ENCODE results near the gene CEP170B. TPM values are rescaled to one million over a fixed set of nuclear protein-coding genes. Genes with fewer than 3 reads are reported as not detected.
"Not testable (repeated sequence)": the region's sequence is repeated elsewhere in the genome, so short reads cannot be mapped to it uniquely, and the experiment has no call there.

Gene CEP170B
- total and polyA plus RNA-seq, 2 donors (not counting 3 experiments of a cell fraction or from before 2014, with no cell fraction given) = 13.9 to 38.6 TPM

GRCh38 chr14:104836171-104836935 is 28.7 kb upstream of the CEP170B start:
- H3K4me2 ChIP-seq (ENCODE audit: insufficient read depth, low read length); H4K20me1 ChIP-seq (replicated peaks; ENCODE audit: control insufficient read depth, extremely low read depth, insufficient read depth, low read length); H2AFZ ChIP-seq (ENCODE audit: low read depth, low read length); H3K4me1 ChIP-seq (ENCODE audit: control insufficient read depth, extremely low read depth, insufficient read depth, low read length); H3K4me3 ChIP-seq (replicated peaks in 1 of 3; ENCODE audit: insufficient read depth in 1 of 3, low read depth in 1 of 3, low read length in 3 of 3); FAIRE-seq; H3K27me3 ChIP-seq (ENCODE audit: control insufficient read depth in 2 of 2, insufficient read depth in 2 of 2, low read length in 2 of 2); BruUV-seq (replicated peaks); dilution Hi-C loops (cut with MboI; ENCODE audit: extremely low pct_ligation_motif_present, low sequenced_read_pairs); intact Hi-C loops (cut with micrococcal nuclease); CTCF ChIA-PET; H3K36me3 ChIP-seq (ENCODE audit: control insufficient read depth in 2 of 2, extremely low read depth in 1 of 2, insufficient read depth in 2 of 2, low read length in 2 of 2); H3K9me1 ChIP-seq (replicated peaks; ENCODE audit: control insufficient read depth, extremely low read depth, insufficient read depth, low read length); H3K79me2 ChIP-seq (ENCODE audit: control insufficient read depth, insufficient read depth, low read length); H3K9ac ChIP-seq (replicated peaks; ENCODE audit: extremely low read depth, insufficient read depth, low read length); POLR2A ChIA-PET; DNase-seq (ENCODE audit: low read depth, low spot score); H3K9me3 ChIP-seq (replicated peaks; ENCODE audit: control insufficient read depth, insufficient read depth, low read length); H3K27ac ChIP-seq (ENCODE audit: insufficient read depth, low read depth, low read length): not testable (repeated sequence)

GRCh38 chr14:104841730-104842129 is 23.3 kb upstream of the CEP170B start:
- Histone ChIP-seq H3K27ac (ENCODE audit: insufficient read depth, low read depth, low read length) (no peak overlapping the region), H3K27me3 (ENCODE audit: control insufficient read depth in 2 of 2, insufficient read depth in 2 of 2, low read length in 2 of 2) (peaks cover 43 to 51% of the 10 kb centered on the region in 2 experiments), H3K9ac (replicated peaks; ENCODE audit: extremely low read depth, insufficient read depth, low read length) (no peak overlapping the region), H3K79me2 (ENCODE audit: control insufficient read depth, insufficient read depth, low read length) (no peaks in the 10 kb centered on the region), H3K9me3 (replicated peaks; ENCODE audit: control insufficient read depth, insufficient read depth, low read length) (no peaks in the 10 kb centered on the region), H3K4me1 (ENCODE audit: control insufficient read depth, extremely low read depth, insufficient read depth, low read length) (no peaks in the 10 kb centered on the region), H2AFZ (ENCODE audit: low read depth, low read length) (no peak overlapping the region), H4K20me1 (replicated peaks; ENCODE audit: control insufficient read depth, extremely low read depth, insufficient read depth, low read length) (no peaks in the 10 kb centered on the region), H3K4me2 (ENCODE audit: insufficient read depth, low read length) (no peak overlapping the region), H3K4me3 (replicated peaks in 1 of 3; ENCODE audit: insufficient read depth in 1 of 3, low read depth in 1 of 3, low read length in 3 of 3) (no peak overlapping the region), H3K36me3 (ENCODE audit: control insufficient read depth in 2 of 2, extremely low read depth in 1 of 2, insufficient read depth in 2 of 2, low read length in 2 of 2) (no peaks in the 10 kb centered on the region), H3K9me1 (replicated peaks; ENCODE audit: control insufficient read depth, extremely low read depth, insufficient read depth, low read length) (no peaks in the 10 kb centered on the region)
- TF ChIP-seq CTCF (IDR thresholded peaks at IDR 0.05; ENCODE audit: extremely low read depth in 1 of 2, insufficient read depth in 1 of 2, low read depth in 1 of 2, low read length in 2 of 2) = no peak
- TF ChIP-seq POLR2A (IDR thresholded peaks at IDR 0.05; ENCODE audit: low read depth, low read length) = no peak
- no peak for TF ChIP-seq EZH2 (IDR thresholded peaks at IDR 0.05; ENCODE audit: borderline replicate concordance, low read depth, low read length, severe bottlenecking)
- no peak for TF ChIP-seq FOS (IDR thresholded peaks at IDR 0.05; ENCODE audit: borderline replicate concordance, insufficient read depth, low read length)
- no peak for TF ChIP-seq JUN (IDR thresholded peaks at IDR 0.05; ENCODE audit: borderline replicate concordance, insufficient read depth, insufficient read length, low read depth)
- TF ChIP-seq MAX (IDR thresholded peaks at IDR 0.05; ENCODE audit: insufficient read depth, insufficient read length) = no peak
- TF ChIP-seq POLR2AphosphoS5 (IDR thresholded peaks at IDR 0.05; ENCODE audit: insufficient read depth, low read depth, low read length) = no peak
- no peak for TF ChIP-seq GATA2 (IDR thresholded peaks at IDR 0.05; ENCODE audit: insufficient read depth, insufficient read length, low read depth, low read length)
- TF ChIP-seq MYC (IDR thresholded peaks at IDR 0.05; ENCODE audit: low read depth, low read length) = no peak
- FAIRE-seq (no peak), DNase-seq (ENCODE audit: low read depth, low spot score) (no peak)
- no TSS peak for BruUV-seq (replicated peaks)
- dilution Hi-C loops (cut with MboI; ENCODE audit: extremely low pct_ligation_motif_present, low sequenced_read_pairs) = no loop called here
- intact Hi-C loops (cut with micrococcal nuclease) = no loop called here
- ChIA-PET CTCF (interaction anchor here (0.5 to 1.7 kb wide), 3 partner anchors 15 to 123 kb away, joined by 3 to 6 read pairs (median 4); no protein-coding TSS in a partner anchor), POLR2A (no interaction called here)
